HG03045 (cell line): ENCODE measurements around the gene PRR3.

ENCODE experiments used
- ATAC-seq: cut with Tn5 transposase; IDR thresholded peaks from one replicate; pipeline ENCODE4 v1.9.1; 2021; ENCODE audit warnings: mild to moderate bottlenecking, moderate library complexity; ENCODE audit not compliant: unreplicated experiment

The PRR3 gene

DNA sequence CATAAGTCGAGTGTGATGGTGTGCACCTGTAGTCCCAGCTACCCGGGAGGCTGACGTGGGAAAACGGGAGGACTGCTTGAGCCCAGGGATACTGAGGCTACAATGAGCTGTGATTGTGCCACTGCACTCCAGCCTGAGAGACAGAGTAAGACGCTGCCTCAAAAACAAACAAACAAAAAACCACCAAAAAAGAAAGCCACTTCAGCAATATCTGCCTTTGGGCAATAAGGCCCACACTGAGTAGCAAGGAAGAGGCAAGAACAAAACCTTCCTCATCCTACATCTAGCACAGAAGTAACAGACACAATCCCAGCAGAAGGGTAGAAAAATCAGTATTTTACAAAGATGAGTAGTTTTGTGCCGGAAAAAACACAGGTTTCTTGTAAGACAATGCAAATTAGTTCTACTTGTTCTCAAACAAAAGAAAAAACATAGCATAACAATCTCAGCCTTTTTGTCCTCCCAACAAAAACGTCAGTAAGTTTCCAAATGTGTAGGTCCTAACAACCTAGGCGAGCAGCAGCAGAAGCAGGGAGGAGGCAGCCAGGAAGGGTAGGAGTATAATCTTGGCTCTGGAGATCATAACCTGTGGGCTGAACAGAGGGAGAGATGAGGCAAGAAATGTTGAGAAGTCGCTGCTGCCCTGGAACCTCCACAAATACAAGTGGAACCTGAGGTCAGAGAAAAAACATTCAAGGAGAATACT lies 54.2 kb downstream of the PRR3 start:
- no peak for ATAC-seq

DNA sequence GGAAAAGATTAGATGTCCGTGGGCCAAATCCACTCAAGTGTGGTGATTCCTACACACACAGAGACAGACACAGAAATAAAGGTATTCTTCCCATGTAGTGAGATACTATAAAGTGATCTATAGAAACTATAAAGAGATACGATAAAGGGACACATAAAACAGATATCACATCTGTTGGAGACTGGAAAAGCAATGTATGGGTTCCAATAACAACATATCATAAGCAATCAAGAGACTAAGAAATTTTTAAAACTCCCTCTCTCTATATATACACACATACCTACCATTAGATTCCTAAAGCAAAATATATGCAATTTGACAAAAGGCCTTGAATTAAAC lies 54.7 kb downstream of the PRR3 start:
- ATAC-seq, result no peak

DNA sequence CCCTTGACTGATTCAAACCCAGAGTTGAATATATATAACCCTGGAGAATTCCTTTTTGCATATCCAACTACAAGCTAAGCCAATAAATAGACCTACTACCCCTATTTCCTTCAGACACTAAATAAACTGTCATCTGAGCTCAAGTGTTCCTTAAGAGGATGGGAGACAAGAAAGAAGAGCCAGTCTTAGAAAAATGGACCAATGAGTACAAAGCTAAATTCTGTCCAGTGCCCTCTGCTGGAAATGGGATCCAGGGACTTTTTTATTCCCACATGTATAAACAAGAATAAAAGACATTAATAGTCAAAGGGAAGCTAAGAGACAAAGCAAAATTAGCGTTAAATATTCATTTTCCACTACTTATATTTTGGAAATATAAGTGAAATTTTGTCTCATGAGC lies 55.1 kb downstream of the PRR3 start:
- ATAC-seq, result no peak

DNA sequence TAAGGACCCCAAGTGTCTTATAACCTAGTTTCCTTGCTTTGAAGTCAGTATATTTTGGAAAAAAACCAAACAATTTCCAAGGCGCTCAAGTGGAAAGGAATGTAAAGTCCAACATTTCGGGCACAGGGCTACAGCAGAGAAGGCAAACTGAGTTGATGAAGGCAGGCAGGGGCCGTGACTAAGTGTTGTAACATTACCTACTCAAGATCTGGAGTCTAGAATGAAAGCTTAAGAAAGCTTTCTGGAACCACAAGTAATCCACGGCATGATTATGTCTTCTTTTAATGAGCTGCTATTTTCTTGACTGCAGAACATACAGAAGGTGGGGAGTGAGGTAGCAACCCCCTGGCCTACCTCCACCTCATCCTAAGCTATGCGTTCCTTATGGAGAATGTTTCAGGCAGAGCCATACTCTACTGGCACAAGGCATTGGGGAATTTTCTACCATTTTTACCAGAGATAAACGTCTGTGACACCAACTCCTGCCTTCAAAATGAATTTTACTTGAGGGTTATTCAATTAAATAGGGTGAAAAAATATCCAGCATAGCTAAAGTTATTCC lies 55.7 kb downstream of the PRR3 start:
- no peak for ATAC-seq
